Left lung (tissue), 10 donors: Measurements from ENCODE around the gene CHAMP1. TPM values are rescaled to one million over a fixed set of nuclear protein-coding genes. Genes with fewer than 3 reads are reported as not detected.
"Not testable (repeated sequence)": the region's sequence is repeated elsewhere in the genome, so short reads cannot be mapped to it uniquely, and the experiment has no call there.

Source experiments
- ATAC-seq: fragments of 200-7000 bp; cut with Tn5 transposase; one replicate; pipeline ENCODE4 v1.9.1; 2020; ENCODE audit warnings: moderate library complexity
- DNase-seq, 4 donors: peaks; one replicate each; pipeline ENCODE4 v3.0.0-alpha.2; 2013 to 2020
- H3K27ac ChIP-seq, 2 donors: fragments of 200-600 bp; sonication (generic) in 1 of 2; one replicate each; pipeline versions ENCODE4 v1.5.0 to v1.8.0; 2020 to 2021
- H3K27me3 ChIP-seq, 2 donors: fragments of 200-600 bp; sonication (generic) in 1 of 2; one replicate each; pipeline versions ENCODE4 v1.5.0 to v1.8.0; 2020 to 2021
- H3K36me3 ChIP-seq, 2 donors: fragments of 200-600 bp; sonication (generic) in 1 of 2; one replicate each; pipeline versions ENCODE4 v1.5.0 to v1.8.0; 2020 to 2021
- H3K4me1 ChIP-seq, 2 donors: fragments of 200-600 bp; one replicate each; pipeline ENCODE4 v1.8.0; 2021
- H3K4me3 ChIP-seq, 2 donors: fragments of 200-600 bp; sonication (generic) in 1 of 2; one replicate each; pipeline versions ENCODE4 v1.5.0 to v1.8.0; 2020 to 2021; ENCODE audit warnings: mild to moderate bottlenecking in 1 of 2
- H3K9me3 ChIP-seq, 2 donors: fragments of 200-600 bp; sonication (generic) in 1 of 2; one replicate each; pipeline versions ENCODE4 v1.5.0 to v1.8.0; 2020 to 2021
- intact Hi-C, 2 donors: fragments of 100-400 bp; cut with DNase I; formaldehyde crosslinking; loops; one replicate each; pipeline versions ENCODE4 v1.11.2 to v1.14.2; 2022
- polyA plus RNA-seq, 6 donors: library from polyadenylated mRNA; unstranded; fragments of 120-200 nt; gene quantifications; one replicate each; pipeline ENCODE4 v1.2.1, GENCODE V29; 2013; ENCODE audit not compliant: insufficient read length in 6 of 6
- total RNA-seq, 2 donors: library from RNA; stranded (reverse); fragmentation: NEBNext Ultra II Directional; extraction: Animal tissue kit (Norgen Biotek cat#: 25700); gene quantifications; one replicate each; pipeline ENCODE4 v1.2.1, GENCODE V29; 2021
- TF ChIP-seq, protein P1 (sequence below), 2 donors: fragments of 200-600 bp; sonication (generic) in 1 of 2; IDR thresholded peaks; one replicate each; pipeline versions ENCODE4 v1.5.0 to v1.8.0; 2021; ENCODE audit warnings: antibody characterized with exemption in 2 of 2
- donor health status: DM: no; HTN: yes; CAD: no.
- donor health status: DM: no; HTN: no; CAD: no.

The CHAMP1 gene
- total and polyA plus RNA-seq, 8 donors = 20.9 to 32.4 (median 28.1) TPM

DNA sequence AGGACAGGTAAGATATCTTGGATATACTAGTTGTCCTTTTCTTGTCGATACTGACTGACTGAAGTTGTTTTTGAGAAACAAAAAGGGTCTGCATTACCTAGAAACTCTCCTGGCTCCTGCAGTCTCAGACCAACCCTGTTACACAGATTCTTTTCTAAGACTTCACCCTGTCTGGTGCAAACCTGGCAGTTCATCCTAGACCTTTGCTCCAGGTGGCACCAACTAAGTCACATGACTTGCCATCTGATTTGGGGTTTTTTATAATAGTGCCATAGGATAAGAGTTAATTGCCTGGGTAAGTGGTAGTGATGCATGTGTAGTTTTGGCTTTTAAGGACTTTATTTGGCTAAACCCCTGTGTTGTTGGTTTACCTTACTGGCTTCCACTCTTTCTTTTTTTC lies 14.3 kb downstream of the CHAMP1 start:
- peaks cover 0 to 42% of the 10 kb centered on the region in 2 donors for H3K36me3 ChIP-seq
- peaks cover 9 to 13% of the 10 kb centered on the region in 2 donors for H3K4me1 ChIP-seq
- no peaks in the 10 kb centered on the region for H3K9me3 ChIP-seq
- H3K27me3 ChIP-seq = no peaks in the 10 kb centered on the region
- ATAC-seq (no peak), DNase-seq (no peak)
- no peak overlapping the region for H3K4me3 ChIP-seq
- no peak overlapping the region for H3K27ac ChIP-seq
- intact Hi-C loops = no loop called here
- TF ChIP-seq, protein P1, sequence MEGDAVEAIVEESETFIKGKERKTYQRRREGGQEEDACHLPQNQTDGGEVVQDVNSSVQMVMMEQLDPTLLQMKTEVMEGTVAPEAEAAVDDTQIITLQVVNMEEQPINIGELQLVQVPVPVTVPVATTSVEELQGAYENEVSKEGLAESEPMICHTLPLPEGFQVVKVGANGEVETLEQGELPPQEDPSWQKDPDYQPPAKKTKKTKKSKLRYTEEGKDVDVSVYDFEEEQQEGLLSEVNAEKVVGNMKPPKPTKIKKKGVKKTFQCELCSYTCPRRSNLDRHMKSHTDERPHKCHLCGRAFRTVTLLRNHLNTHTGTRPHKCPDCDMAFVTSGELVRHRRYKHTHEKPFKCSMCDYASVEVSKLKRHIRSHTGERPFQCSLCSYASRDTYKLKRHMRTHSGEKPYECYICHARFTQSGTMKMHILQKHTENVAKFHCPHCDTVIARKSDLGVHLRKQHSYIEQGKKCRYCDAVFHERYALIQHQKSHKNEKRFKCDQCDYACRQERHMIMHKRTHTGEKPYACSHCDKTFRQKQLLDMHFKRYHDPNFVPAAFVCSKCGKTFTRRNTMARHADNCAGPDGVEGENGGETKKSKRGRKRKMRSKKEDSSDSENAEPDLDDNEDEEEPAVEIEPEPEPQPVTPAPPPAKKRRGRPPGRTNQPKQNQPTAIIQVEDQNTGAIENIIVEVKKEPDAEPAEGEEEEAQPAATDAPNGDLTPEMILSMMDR (IDR thresholded peaks at IDR 0.05) = no peak

DNA sequence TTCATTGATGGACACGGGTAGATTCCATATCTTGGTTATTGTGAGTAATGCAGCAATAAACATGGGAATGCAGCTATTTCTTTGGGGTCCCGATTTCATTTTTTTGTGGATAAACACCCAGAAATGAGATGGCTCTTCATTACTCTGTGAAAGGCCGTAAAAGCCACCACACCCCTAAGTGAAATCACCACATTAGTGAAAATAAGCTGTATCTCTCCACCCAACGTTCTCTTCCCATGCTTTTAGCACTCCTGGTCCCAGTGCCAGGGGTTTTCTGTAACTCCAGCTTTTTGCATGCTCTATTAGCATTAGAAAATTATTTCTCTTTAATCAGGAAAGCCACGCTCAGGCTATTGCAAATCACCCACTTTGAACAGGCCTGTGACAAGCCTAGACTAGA lies 15.8 kb downstream of the CHAMP1 start:
- no peaks in the 10 kb centered on the region for H3K9me3 ChIP-seq
- DNase-seq (no peak), ATAC-seq (no peak)
- intact Hi-C loops = no loop called here
- TF ChIP-seq, protein P1 (IDR thresholded peaks at IDR 0.05) = no peak
- H3K4me1 ChIP-seq = peaks cover 9 to 11% of the 10 kb centered on the region in 2 donors
- peaks cover 0 to 27% of the 10 kb centered on the region in 2 donors for H3K36me3 ChIP-seq
- no peaks in the 10 kb centered on the region for H3K27me3 ChIP-seq
- H3K27ac ChIP-seq = no peak overlapping the region
- H3K4me3 ChIP-seq = no peak overlapping the region

DNA sequence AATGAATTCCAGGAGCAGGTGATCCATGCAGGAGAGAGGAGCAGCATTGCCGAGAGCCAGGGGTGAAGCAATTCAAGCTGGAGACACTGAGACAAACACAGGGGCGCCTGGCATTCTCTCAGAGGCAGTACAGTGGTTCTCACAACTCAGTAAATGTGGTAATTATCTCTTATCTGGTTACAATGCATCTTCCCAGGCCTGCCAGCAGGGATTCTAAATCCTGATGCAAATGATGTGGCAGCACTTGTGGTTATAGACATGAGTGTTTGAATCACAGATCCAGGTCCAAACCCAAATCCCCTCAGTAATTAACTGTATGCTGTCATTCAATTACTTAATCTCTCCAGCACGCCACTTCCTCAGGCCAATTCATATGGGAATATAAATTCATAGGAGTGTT lies 19.6 kb downstream of the CHAMP1 start:
- H3K4me1 ChIP-seq, H3K36me3 ChIP-seq, ATAC-seq, DNase-seq, intact Hi-C loops, H3K27ac ChIP-seq, H3K9me3 ChIP-seq, H3K4me3 ChIP-seq, H3K27me3 ChIP-seq: not testable (repeated sequence)

DNA sequence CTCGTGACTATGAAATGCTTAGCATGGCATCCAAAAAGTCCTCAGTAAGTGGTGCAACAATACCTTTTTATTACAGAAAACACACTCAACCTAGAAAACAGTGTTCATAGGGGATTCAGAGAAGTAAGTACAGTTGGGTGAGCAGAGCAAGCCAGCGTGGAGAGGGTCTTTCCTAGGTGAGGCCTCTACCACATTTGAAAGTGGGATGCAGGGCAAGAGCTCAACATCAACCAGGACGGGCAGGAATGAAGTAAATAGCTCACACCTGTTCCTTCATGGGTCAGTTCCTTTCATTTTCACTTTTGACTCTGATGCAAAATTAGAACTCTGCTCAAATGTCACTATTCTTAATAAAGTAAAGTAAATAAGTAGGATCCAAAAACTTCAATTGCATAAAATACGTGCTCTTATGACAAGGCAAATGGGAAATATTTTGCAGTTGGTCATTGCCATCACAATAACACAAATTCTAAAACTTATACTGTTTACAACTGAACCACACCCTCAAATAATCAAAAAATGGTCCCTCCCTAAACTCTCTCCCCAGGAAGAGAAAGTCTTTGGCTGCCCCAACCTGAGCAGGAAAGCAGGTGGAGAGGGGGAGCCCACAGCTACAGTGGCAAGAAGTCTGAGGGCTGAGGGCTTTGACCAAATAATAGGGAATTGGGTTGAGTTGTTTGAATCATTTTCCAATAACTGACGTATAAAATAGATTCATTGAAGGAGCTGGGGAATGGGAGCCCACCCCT lies 20.2 kb downstream of the CHAMP1 start:
- intact Hi-C loops = no loop called here

DNA sequence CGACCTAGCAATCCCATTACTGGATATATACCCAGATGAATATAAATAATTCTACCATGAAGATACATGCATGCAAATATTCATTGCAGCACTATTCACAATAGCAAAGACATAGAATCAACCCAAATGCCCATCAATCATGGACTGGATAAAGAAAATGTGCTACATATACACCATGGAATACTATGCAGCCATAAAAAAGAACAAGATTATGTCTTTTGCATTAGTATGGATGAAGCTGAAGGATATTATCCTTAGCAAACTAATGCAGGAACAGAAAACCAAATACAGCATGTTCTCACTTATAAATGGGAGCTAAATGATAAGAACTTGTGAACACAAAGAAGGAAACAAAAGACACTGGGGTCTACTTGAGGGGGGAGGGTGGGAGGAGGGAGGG lies 22.2 kb downstream of the CHAMP1 start:
- H3K9me3 ChIP-seq, DNase-seq, intact Hi-C loops, H3K27me3 ChIP-seq, H3K4me1 ChIP-seq, H3K4me3 ChIP-seq, H3K27ac ChIP-seq, ATAC-seq, H3K36me3 ChIP-seq: not testable (repeated sequence)

More for the DNA sequence above, 20.2 kb downstream of the CHAMP1 start:
- Histone ChIP-seq H3K27me3 (no peaks in the 10 kb centered on the region), H3K4me1 (no peaks in the 10 kb centered on the region), H3K9me3 (no peaks in the 10 kb centered on the region), H3K36me3 (peaks cover 0 to 2% of the 10 kb centered on the region in 2 donors), H3K4me3 (no peak overlapping the region), H3K27ac (no peak overlapping the region)
- DNase-seq (no peak), ATAC-seq (no peak)
- TF ChIP-seq, protein P1 (IDR thresholded peaks at IDR 0.05) = no peak

DNA sequence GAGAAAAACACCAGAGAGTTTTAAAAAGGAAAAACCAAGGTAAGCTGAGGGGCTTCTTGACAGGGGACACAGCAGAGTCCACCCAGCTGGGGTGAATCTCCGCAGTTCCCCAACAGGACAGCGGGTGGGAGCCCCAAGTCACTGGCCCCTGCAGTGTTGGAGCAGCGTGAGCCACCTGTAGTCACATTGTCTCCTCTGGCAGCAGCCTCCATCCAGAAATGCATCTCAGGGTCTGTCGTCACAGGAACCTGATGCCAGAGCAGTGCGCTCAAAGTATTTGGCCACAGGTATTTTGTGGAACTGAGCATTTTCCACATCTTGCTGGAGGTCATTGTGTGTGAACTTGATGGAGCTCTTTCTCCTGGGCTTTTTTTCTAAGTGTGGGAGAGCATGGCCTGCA lies 24.7 kb downstream of the CHAMP1 start:
- Histone ChIP-seq H3K36me3 (no peaks in the 10 kb centered on the region), H3K4me3 (no peak overlapping the region), H3K27me3 (no peaks in the 10 kb centered on the region), H3K9me3 (no peaks in the 10 kb centered on the region), H3K27ac (no peak overlapping the region), H3K4me1 (no peaks in the 10 kb centered on the region)
- intact Hi-C loops = no loop called here
- TF ChIP-seq, protein P1 (IDR thresholded peaks at IDR 0.05) = no peak
- ATAC-seq (no peak), DNase-seq (no peak)
